Mucosa of descending colon (tissue), 3 donors: ENCODE measurements around the gene SUCLG2. TPM values are rescaled to one million over a fixed set of nuclear protein-coding genes. Genes with fewer than 3 reads are reported as not detected.

Source experiments
- ATAC-seq: fragments of 200-7000 bp; cut with Tn5 transposase; one replicate; pipeline ENCODE4 v1.9.1; 2020; ENCODE audit warnings: mild to moderate bottlenecking, moderate library complexity
- DNase-seq, 3 donors: peaks; one replicate each; pipeline ENCODE4 v3.0.0-alpha.2; 2020
- H3K36me3 ChIP-seq: fragments of 200-600 bp; one replicate; pipeline ENCODE4 v1.8.0; 2021; ENCODE audit warnings: low read depth, mild to moderate bottlenecking
- H3K4me1 ChIP-seq: fragments of 200-600 bp; one replicate; pipeline ENCODE4 v1.8.0; 2021; ENCODE audit warnings: low read depth, mild to moderate bottlenecking
- H3K4me3 ChIP-seq: fragments of 200-600 bp; one replicate; pipeline ENCODE4 v1.8.0; 2021; ENCODE audit warnings: mild to moderate bottlenecking
- H3K9me3 ChIP-seq: fragments of 200-600 bp; one replicate; pipeline ENCODE4 v1.8.0; 2021; ENCODE audit warnings: mild to moderate bottlenecking
- CTCF ChIP-seq: fragments of 200-600 bp; IDR thresholded peaks from one replicate; pipeline ENCODE4 v1.8.0; 2022; ENCODE audit warnings: antibody characterized with exemption, mild to moderate bottlenecking
- intact Hi-C, 2 donors: fragments of 100-400 bp; cut with DNase I in 1 of 2; cut with micrococcal nuclease in 1 of 2; formaldehyde crosslinking; loops; one replicate each; pipeline versions ENCODE4 v1.11.0 to v1.11.1; 2022; cut with DNase I, micrococcal nuclease
- total RNA-seq, 3 donors: library from RNA; stranded (reverse); fragmentation: NEBNext Ultra II Directional in 2 of 3; extraction: Animal tissue kit (Norgen Biotek cat#: 25700) in 2 of 3; gene quantifications; one replicate each; pipeline versions ENCODE4 v1.2.1 to v1.2.4, GENCODE V29; 2021 to 2023
- donor health status: DM: no; HTN: no; CAD: no; lungs with moderate emphysema.
- donor health status: DM: no; HTN: no; CAD: no.
- donor health status: DM: no; HTN: yes; CAD: no.

Gene SUCLG2
- total RNA-seq, 3 donors from 2014 or later, result 136 to 238 (median 153) TPM

DNA sequence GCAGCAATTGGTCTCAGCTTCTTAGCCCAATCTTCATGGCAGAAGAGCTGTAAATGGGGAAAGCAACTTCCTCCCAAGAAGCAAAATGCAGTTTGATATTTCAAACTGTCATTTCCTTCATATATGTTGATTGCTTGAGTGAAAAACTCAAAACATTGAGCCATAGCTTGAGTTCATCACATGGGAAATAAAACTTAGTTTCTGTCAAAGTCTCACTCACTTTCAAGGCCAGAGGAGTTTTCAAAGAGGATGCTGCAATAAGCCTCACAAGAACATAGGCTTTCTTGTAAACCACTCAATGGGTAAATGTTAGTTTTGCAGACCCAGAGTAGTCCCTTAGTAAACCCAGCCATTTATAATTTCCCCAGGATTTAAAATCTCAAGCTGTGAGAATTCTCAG is 29.1 kb upstream of the SUCLG2 start:
- no peak for TF ChIP-seq CTCF
- Histone ChIP-seq H3K4me1 (no peaks in the 10 kb centered on the region), H3K36me3 (no peaks in the 10 kb centered on the region), H3K4me3 (no peak overlapping the region), H3K9me3 (no peaks in the 10 kb centered on the region)
- intact Hi-C loops, result no loop called here
- ATAC-seq (no peak), DNase-seq (no peak)

DNA sequence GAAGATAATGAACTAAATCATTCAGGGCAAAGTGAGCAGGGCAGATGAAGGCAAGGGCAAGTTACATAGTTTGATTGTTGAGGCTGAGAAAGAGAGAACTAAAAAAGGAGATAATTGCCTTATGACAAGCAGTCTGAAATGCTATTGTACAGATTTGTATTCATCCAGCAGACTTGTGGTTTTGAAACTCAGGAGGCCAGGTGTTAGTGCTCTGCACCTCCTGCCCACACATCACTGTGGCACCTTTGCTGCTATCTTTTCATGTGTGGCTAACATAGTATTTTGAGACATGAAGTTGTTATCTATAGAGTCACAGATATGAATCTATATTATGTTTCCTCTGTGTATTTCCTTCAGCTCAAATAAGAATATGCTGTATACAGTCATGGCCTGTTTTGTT is 24.3 kb upstream of the SUCLG2 start:
- Histone ChIP-seq H3K9me3 (no peaks in the 10 kb centered on the region), H3K4me1 (no peaks in the 10 kb centered on the region), H3K4me3 (no peak overlapping the region), H3K36me3 (no peaks in the 10 kb centered on the region)
- ATAC-seq (no peak), DNase-seq (no peak)
- intact Hi-C loops, result no loop called here
- no peak for TF ChIP-seq CTCF

GRCh38 chr3:67674055-67674454 is 19.6 kb upstream of the SUCLG2 start:
- no peak for TF ChIP-seq CTCF
- H3K9me3 ChIP-seq, result no peaks in the 10 kb centered on the region
- no peaks in the 10 kb centered on the region for H3K4me1 ChIP-seq
- H3K36me3 ChIP-seq, result no peaks in the 10 kb centered on the region
- H3K4me3 ChIP-seq, result no peak overlapping the region
- DNase-seq, result no peak
- ATAC-seq, result no peak
- intact Hi-C loops, result no loop called here

- Histone ChIP-seq H3K36me3 (no peaks in the 10 kb centered on the region), H3K4me1 (no peaks in the 10 kb centered on the region), H3K4me3 (no peak overlapping the region), H3K9me3 (no peaks in the 10 kb centered on the region)
- DNase-seq, result no peak
- peak; percentile 29 for ATAC-seq
- TF ChIP-seq CTCF, result no peak
- intact Hi-C loops, result no loop called here
These were observed 8.3 kb upstream of the SUCLG2 start for GRCh38 chr3:67662733-67663132.

- Histone ChIP-seq H3K4me1 (no peaks in the 10 kb centered on the region), H3K36me3 (no peaks in the 10 kb centered on the region), H3K9me3 (no peaks in the 10 kb centered on the region), H3K4me3 (no peak overlapping the region)
- ATAC-seq (no peak), DNase-seq (no peak)
- no peak for TF ChIP-seq CTCF
- intact Hi-C loops, result no loop called here
These were observed 6.7 kb upstream of the SUCLG2 start for GRCh38 chr3:67661089-67661488.

DNA sequence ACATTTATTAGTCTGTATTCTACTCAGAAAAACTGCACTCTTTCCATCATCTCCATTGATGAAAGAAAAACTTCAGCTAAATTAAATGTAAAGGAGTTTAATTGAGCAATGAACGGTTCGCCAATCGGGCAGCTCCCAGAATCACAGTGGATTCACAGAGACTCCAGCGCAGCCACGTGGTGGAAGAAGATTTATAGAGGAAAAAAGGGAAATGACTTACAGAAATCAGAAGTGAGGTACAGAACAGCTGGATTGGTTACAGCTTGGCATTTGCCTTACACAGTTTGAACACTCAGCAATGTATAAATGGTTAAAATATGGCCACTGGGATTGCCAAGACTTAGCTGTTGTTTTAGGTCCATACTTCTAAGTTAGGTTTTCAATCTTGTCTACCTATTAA is 2.8 kb upstream of the SUCLG2 start:
- Histone ChIP-seq H3K9me3 (no peaks in the 10 kb centered on the region), H3K4me1 (peaks cover 14% of the 10 kb centered on the region), H3K36me3 (no peaks in the 10 kb centered on the region), H3K4me3 (no peak overlapping the region)
- TF ChIP-seq CTCF, result no peak
- DNase-seq (no peak), ATAC-seq (no peak)
- intact Hi-C loops, result no loop called here
